BLaER1 (cell line): Measurements from ENCODE around the gene VPS13D.
A peak's percentile ranks its signal among the peaks of the same experiment; 100 is the strongest.

Experiments
- H3K27ac ChIP-seq: shearing (Covaris generic); formaldehyde crosslinking; 2 replicates; pipeline ENCODE4 v1.8.1; 2022
- H3K27me3 ChIP-seq: shearing (Covaris generic); formaldehyde crosslinking; 2 replicates; pipeline ENCODE4 v1.8.1; 2022
- H3K36me3 ChIP-seq: shearing (Covaris generic); formaldehyde crosslinking; 2 replicates; pipeline ENCODE4 v1.8.1; 2022
- H3K4me1 ChIP-seq: shearing (Covaris generic); formaldehyde crosslinking; 2 replicates; pipeline ENCODE4 v1.8.1; 2022
- H3K4me2 ChIP-seq: shearing (Covaris generic); formaldehyde crosslinking; 2 replicates; pipeline ENCODE4 v1.8.1; 2022
- H3K4me3 ChIP-seq: shearing (Covaris generic); formaldehyde crosslinking; 2 replicates; pipeline ENCODE4 v1.8.1; 2022
- H3K9ac ChIP-seq: shearing (Covaris generic); formaldehyde crosslinking; 2 replicates; pipeline ENCODE4 v1.8.1; 2022
- H3K9me3 ChIP-seq: shearing (Covaris generic); formaldehyde crosslinking; 2 replicates; pipeline ENCODE4 v1.8.1; 2022
- H4K20me1 ChIP-seq: shearing (Covaris generic); formaldehyde crosslinking; 2 replicates; pipeline ENCODE4 v1.8.1; 2022
- Cebpa-rat ChIP-seq: shearing (Covaris generic); IDR thresholded peaks from 2 replicates; pipeline ENCODE4 v1.8.1; 2022

VPS13D gene

GRCh38 chr1:12428334-12428733, 198.5 kb downstream of the VPS13D start:
- H3K4me2 ChIP-seq = no peak overlapping the region
- no peak overlapping the region for H3K27ac ChIP-seq

GRCh38 chr1:12430525-12430924, 200.7 kb downstream of the VPS13D start:
- no peak for TF ChIP-seq Cebpa-rat

More at GRCh38 chr1:12428334-12428733, 198.5 kb downstream of the VPS13D start:
- Histone ChIP-seq H4K20me1 (no peaks in the 10 kb centered on the region), H3K4me1 (peaks cover 13% of the 10 kb centered on the region), H3K36me3 (peaks cover 24% of the 10 kb centered on the region; the same call in 1 of the 2 replicates), H3K27me3 (no peaks in the 10 kb centered on the region), H3K9me3 (no peaks in the 10 kb centered on the region), H3K9ac (no peak overlapping the region), H3K4me3 (no peak overlapping the region)
- TF ChIP-seq Cebpa-rat = no peak

GRCh38 chr1:12432897-12433296, 203.1 kb downstream of the VPS13D start:
- Histone ChIP-seq H3K9ac (no peak overlapping the region), H4K20me1 (no peaks in the 10 kb centered on the region), H3K27ac (peak overlapping the region; percentile 60), H3K4me2 (peak overlapping the region; percentile 87), H3K27me3 (no peaks in the 10 kb centered on the region), H3K36me3 (peaks cover 28% of the 10 kb centered on the region), H3K4me1 (peaks cover 59% of the 10 kb centered on the region), H3K4me3 (no peak overlapping the region), H3K9me3 (no peaks in the 10 kb centered on the region)
- TF ChIP-seq Cebpa-rat = no peak

More at GRCh38 chr1:12430525-12430924, 200.7 kb downstream of the VPS13D start:
- H3K9me3 ChIP-seq = no peaks in the 10 kb centered on the region
- H3K4me2 ChIP-seq = no peak overlapping the region
- no peak overlapping the region for H3K27ac ChIP-seq
- H3K4me1 ChIP-seq = peaks cover 35% of the 10 kb centered on the region
- H3K27me3 ChIP-seq = no peaks in the 10 kb centered on the region
- H3K36me3 ChIP-seq = peaks cover 24% of the 10 kb centered on the region; the same call in 1 of the 2 replicates
- H3K4me3 ChIP-seq = no peak overlapping the region
- H3K9ac ChIP-seq = no peak overlapping the region
- H4K20me1 ChIP-seq = no peaks in the 10 kb centered on the region

- Histone ChIP-seq H3K27ac (peak overlapping the region; percentile 60), H3K4me3 (no peak overlapping the region), H3K27me3 (no peaks in the 10 kb centered on the region), H3K9me3 (no peaks in the 10 kb centered on the region), H3K36me3 (peaks cover 26% of the 10 kb centered on the region), H4K20me1 (no peaks in the 10 kb centered on the region), H3K4me1 (peaks cover 65% of the 10 kb centered on the region), H3K9ac (peak overlapping the region; percentile 26; the same call in 1 of the 2 replicates), H3K4me2 (peak overlapping the region; percentile 87)
- no peak for TF ChIP-seq Cebpa-rat
These were observed 203.7 kb downstream of the VPS13D start for GRCh38 chr1:12433323-12434053.

- H3K9me3 ChIP-seq = no peaks in the 10 kb centered on the region
- no peak for TF ChIP-seq Cebpa-rat
These were observed 204.3 kb downstream of the VPS13D start for GRCh38 chr1:12434174-12434573.

GRCh38 chr1:12434686-12435085, 204.9 kb downstream of the VPS13D start:
- peak overlapping the region; percentile 79; the same call in 1 of the 2 replicates for H3K27ac ChIP-seq
- peak overlapping the region; percentile 87 for H3K4me2 ChIP-seq
- H3K27me3 ChIP-seq = no peaks in the 10 kb centered on the region
- H3K4me3 ChIP-seq = no peak overlapping the region
- TF ChIP-seq Cebpa-rat = no peak
- H3K36me3 ChIP-seq = peaks cover 21% of the 10 kb centered on the region; the same call in 1 of the 2 replicates
- H3K9me3 ChIP-seq = no peaks in the 10 kb centered on the region
- H3K4me1 ChIP-seq = peaks cover 77% of the 10 kb centered on the region
- no peaks in the 10 kb centered on the region for H4K20me1 ChIP-seq
- no peak overlapping the region for H3K9ac ChIP-seq

More at GRCh38 chr1:12434174-12434573, 204.3 kb downstream of the VPS13D start:
- Histone ChIP-seq H3K27ac (peak overlapping the region; percentile 79), H3K4me1 (peaks cover 72% of the 10 kb centered on the region), H3K4me2 (peak overlapping the region; percentile 87), H3K4me3 (no peak overlapping the region), H3K36me3 (peaks cover 24% of the 10 kb centered on the region; the same call in 1 of the 2 replicates), H4K20me1 (no peaks in the 10 kb centered on the region), H3K9ac (peak overlapping the region; percentile 26; the same call in 1 of the 2 replicates), H3K27me3 (no peaks in the 10 kb centered on the region)

GRCh38 chr1:12435639-12436344, 206.0 kb downstream of the VPS13D start:
- TF ChIP-seq Cebpa-rat = no peak
- no peaks in the 10 kb centered on the region for H3K27me3 ChIP-seq
- H3K27ac ChIP-seq = peak overlapping the region; percentile 79
- peaks cover 16% of the 10 kb centered on the region; the same call in 1 of the 2 replicates for H3K36me3 ChIP-seq
- no peaks in the 10 kb centered on the region for H4K20me1 ChIP-seq
- H3K9ac ChIP-seq = peak overlapping the region; percentile 11; the same call in 1 of the 2 replicates
- H3K9me3 ChIP-seq = no peaks in the 10 kb centered on the region
- H3K4me1 ChIP-seq = peaks cover 85% of the 10 kb centered on the region
- peak overlapping the region; percentile 87 for H3K4me2 ChIP-seq
- H3K4me3 ChIP-seq = peak overlapping the region; percentile 34

- Histone ChIP-seq H3K27ac (peak overlapping the region; percentile 79), H3K9ac (peak overlapping the region; percentile 11; the same call in 1 of the 2 replicates), H3K4me2 (peak overlapping the region; percentile 87), H3K4me1 (peaks cover 85% of the 10 kb centered on the region), H3K27me3 (no peaks in the 10 kb centered on the region), H3K9me3 (no peaks in the 10 kb centered on the region), H4K20me1 (no peaks in the 10 kb centered on the region), H3K36me3 (peaks cover 21% of the 10 kb centered on the region), H3K4me3 (peak overlapping the region; percentile 34)
- no peak for TF ChIP-seq Cebpa-rat
These were observed 206.5 kb downstream of the VPS13D start for GRCh38 chr1:12436345-12436658.

- Histone ChIP-seq H3K9me3 (no peaks in the 10 kb centered on the region), H3K36me3 (peaks cover 24% of the 10 kb centered on the region), H4K20me1 (no peaks in the 10 kb centered on the region), H3K27ac (peak overlapping the region; percentile 11; the same call in 1 of the 2 replicates), H3K9ac (no peak overlapping the region), H3K4me1 (peaks cover 85% of the 10 kb centered on the region), H3K4me2 (peak overlapping the region; percentile 87), H3K4me3 (no peak overlapping the region), H3K27me3 (no peaks in the 10 kb centered on the region)
- TF ChIP-seq Cebpa-rat = no peak
These were observed 207.2 kb downstream of the VPS13D start for GRCh38 chr1:12436817-12437599.
